Progenitor cell of endocrine pancreas (in vitro differentiated cells): ENCODE measurements around the gene TPRX1. TPM values are rescaled to one million over a fixed set of nuclear protein-coding genes. Genes with fewer than 3 reads are reported as not detected.

Experiments
- DNase-seq: peaks from one replicate; pipeline ENCODE4 v3.0.0; 2021; ENCODE audit warnings: low spot score; ENCODE audit not compliant: unreplicated experiment
- H3K27ac Mint-ChIP-seq: 2 replicates; pipeline ENCODE4 v1.8.0; 2021; ENCODE audit warnings: mild to moderate bottlenecking, moderate library complexity, mixed read lengths
- H3K27me3 Mint-ChIP-seq: 2 replicates; pipeline ENCODE4 v1.8.0; 2021; ENCODE audit warnings: mixed read lengths
- H3K36me3 Mint-ChIP-seq: 2 replicates; pipeline ENCODE4 v1.8.0; 2022; ENCODE audit warnings: mixed read lengths; ENCODE audit not compliant: insufficient read depth
- H3K4me1 Mint-ChIP-seq: 2 replicates; pipeline ENCODE4 v1.8.0; 2021; ENCODE audit warnings: low read depth, mixed read lengths
- H3K4me3 Mint-ChIP-seq: 2 replicates; pipeline ENCODE4 v1.8.0; 2021; ENCODE audit warnings: low read depth, mild to moderate bottlenecking, moderate library complexity, mixed read lengths
- H3K9me3 Mint-ChIP-seq: 2 replicates; pipeline ENCODE4 v1.8.0; 2021; ENCODE audit warnings: low read depth, mixed read lengths
- CTCF ChIP-seq: fragments of 200-600 bp; sonication (generic); IDR thresholded peaks from one replicate; pipeline ENCODE4 v1.5.0; 2021; ENCODE audit warnings: antibody characterized with exemption, mild to moderate bottlenecking; ENCODE audit not compliant: unreplicated experiment
- total RNA-seq: library from RNA; stranded (reverse); gene quantifications from 2 replicates; pipeline ENCODE4 v1.2.1, GENCODE V29; 2021

The TPRX1 gene
- total RNA-seq, 1 donor from 2014 or later: not detected

DNA sequence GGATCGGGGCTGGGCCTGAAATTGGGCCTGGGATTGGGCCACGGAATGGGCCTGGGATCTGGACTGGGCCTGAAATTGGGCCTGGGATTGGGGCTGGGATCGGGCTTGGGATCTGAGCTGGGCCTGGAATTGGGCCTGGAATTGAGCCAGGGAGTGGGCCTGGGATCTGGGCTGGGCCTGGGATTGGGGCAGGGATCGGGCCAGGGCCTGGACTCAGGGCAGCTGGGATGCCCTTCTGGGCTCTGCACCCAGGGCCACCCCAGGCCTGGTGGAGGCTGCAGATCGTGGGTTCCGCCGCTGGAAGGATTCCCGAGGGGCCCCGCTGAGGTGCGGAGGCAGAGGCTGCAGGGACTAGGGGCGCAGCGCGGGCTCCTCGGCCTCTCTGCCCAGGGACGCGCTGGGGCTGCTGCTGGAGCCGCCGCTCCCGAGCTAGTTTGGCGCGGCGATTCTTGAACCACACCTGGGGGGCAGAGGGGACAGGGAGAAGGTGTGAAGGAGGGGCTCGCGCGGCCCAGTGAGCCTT, 1.8 kb downstream of the TPRX1 start:
- Mint-ChIP-seq H3K27ac (no peak overlapping the region), H3K36me3 (peaks cover 1% of the 10 kb centered on the region), H3K4me1 (no peaks in the 10 kb centered on the region), H3K9me3 (peaks cover 5% of the 10 kb centered on the region), H3K27me3 (peaks cover 5% of the 10 kb centered on the region), H3K4me3 (no peak overlapping the region)
- TF ChIP-seq CTCF: no peak
- no peak for DNase-seq

- DNase-seq: no peak
- peaks cover 5% of the 10 kb centered on the region for H3K27me3 Mint-ChIP-seq
- TF ChIP-seq CTCF: no peak
- H3K9me3 Mint-ChIP-seq: peaks cover 5% of the 10 kb centered on the region
- H3K4me1 Mint-ChIP-seq: no peaks in the 10 kb centered on the region
- H3K27ac Mint-ChIP-seq: no peak overlapping the region
- H3K4me3 Mint-ChIP-seq: no peak overlapping the region
- H3K36me3 Mint-ChIP-seq: peaks cover 1% of the 10 kb centered on the region
These were observed 3.1 kb downstream of the TPRX1 start for GRCh38 chr19:47801270-47801669.

DNA sequence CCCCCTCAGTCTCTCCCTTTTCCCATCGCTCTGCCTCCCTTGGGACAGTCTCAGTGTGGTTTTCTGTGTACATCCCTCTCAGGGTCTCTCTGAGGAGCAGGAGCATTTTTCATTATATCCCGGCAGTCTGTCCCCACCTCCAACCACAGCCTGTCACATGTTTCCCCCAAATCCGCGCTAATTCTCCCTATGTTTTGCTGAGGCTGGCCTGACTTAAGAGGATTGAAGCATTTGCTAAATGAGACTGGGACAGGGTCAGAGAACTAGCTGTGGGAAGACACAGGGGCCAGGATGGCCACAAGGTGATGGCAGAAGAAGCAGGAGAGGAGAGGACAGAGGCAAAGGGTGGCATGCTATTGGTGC, 5.5 kb downstream of the TPRX1 start:
- Mint-ChIP-seq H3K9me3 (peaks cover 5% of the 10 kb centered on the region), H3K4me3 (no peak overlapping the region), H3K36me3 (peaks cover 1% of the 10 kb centered on the region), H3K27ac (peak overlapping the region; percentile 22), H3K4me1 (no peaks in the 10 kb centered on the region), H3K27me3 (peaks cover 5% of the 10 kb centered on the region)
- TF ChIP-seq CTCF: no peak
- no peak for DNase-seq

DNA sequence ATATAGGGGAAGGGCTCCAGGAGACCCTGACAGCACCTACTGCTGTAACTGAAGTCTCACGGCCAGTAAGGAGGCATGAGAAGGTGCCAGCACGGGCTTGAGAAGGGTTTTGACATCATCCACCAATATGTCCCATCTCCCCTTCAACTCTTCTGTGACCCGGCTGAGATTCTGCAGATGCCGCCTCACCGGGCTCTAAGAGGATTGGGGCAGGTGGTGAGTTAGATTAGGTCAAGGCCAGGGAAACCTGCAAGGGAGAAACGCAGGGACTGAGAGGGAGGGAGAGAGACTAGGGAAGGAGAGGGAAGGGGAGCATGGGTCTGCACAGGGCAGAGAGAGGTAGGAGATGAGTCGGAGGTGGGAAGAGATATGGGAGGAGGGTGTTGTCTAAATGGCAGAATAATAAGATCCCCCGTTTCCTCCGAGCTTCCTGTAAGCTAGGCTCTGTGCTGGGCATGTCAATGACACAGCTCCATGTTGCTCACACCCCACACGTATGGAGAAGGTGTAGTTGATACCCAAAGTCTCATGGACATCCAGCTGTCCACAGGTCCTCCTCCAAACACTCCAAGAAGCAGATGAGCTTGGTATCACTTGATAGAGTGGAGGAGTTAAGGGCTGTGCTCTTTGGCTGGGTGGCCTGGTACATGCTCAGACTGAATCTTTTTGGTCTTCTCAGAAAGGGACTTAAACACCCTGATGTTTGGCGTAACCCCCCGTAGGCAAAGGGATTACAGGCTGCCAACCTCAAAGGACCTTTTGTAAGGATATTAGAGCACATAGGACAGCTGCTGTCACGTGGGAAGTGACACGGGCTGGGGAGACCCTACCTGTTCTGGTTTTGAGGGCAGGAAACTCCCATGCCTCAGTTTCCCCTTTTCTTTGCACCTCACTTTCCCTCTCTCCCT, 6.1 kb downstream of the TPRX1 start:
- peaks cover 5% of the 10 kb centered on the region for H3K9me3 Mint-ChIP-seq
- H3K36me3 Mint-ChIP-seq: peaks cover 1% of the 10 kb centered on the region
- peaks cover 5% of the 10 kb centered on the region for H3K27me3 Mint-ChIP-seq
- no peak for DNase-seq
- no peak for TF ChIP-seq CTCF
- no peaks in the 10 kb centered on the region for H3K4me1 Mint-ChIP-seq
- no peak overlapping the region for H3K27ac Mint-ChIP-seq
- H3K4me3 Mint-ChIP-seq: no peak overlapping the region

DNA sequence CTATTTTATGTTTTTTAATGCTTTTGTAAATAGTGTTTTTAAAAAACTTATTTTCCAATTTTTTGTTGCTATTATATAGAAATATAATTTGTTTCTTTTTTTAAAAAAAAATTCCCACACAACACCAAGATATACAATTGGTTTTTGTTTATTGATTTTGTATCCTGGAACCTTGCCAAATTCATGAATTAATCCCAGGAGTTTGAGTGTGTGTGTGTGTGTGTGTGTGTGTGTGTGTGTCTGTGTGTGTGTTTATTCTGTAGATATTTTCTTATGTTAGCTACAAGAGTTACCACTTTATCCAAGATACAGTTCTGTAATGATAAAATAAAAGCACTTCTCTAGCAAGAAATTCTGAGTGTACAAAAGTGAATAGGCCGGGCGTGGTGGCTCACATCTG, 7.6 kb downstream of the TPRX1 start:
- no peak for DNase-seq
- TF ChIP-seq CTCF: no peak
- Mint-ChIP-seq H3K27me3 (peaks cover 5% of the 10 kb centered on the region), H3K36me3 (peaks cover 1% of the 10 kb centered on the region), H3K4me3 (no peak overlapping the region), H3K9me3 (peaks cover 5% of the 10 kb centered on the region), H3K27ac (no peak overlapping the region), H3K4me1 (no peaks in the 10 kb centered on the region)
